ENCODE measurements around the gene RAD21L1.

The RAD21L1 gene

DNA sequence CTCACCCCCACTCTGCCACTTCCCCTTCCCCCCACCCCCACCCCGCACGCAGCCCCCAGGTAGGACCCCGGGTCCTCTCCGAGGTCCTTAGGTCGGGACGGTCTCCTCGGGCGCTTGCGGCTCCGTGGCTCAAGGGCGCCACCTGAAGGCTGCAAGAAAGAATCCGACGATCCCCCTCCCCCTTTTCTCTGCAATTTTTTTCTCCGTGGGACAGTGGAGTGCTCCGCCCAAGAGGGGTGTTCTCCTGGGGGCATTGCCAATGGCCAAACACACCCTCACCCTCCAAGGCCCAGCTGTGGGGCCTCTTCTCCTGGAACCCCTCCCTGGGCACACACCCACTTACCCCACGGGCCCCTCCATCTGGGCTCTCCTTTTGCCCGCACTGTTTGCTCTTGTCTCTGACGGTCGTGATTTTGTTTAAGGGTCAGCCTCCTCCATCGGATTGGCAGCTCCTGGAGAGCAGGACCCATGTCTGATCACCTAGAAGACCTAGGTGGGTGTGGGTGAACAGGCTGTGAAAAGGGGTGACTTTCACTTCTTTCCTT lies 40.0 kb upstream of the RAD21L1 start:
- Histone ChIP-seq H3K36me3 (ENCODE audit: control insufficient read depth, insufficient read depth, low read length) (no peaks in the 10 kb centered on the region), H3K9me3 (ENCODE audit: control insufficient read depth, low read length) (no peaks in the 10 kb centered on the region), H3K4me3 (ENCODE audit: insufficient read depth, low read depth, low read length) (peak overlapping the region; percentile 46), H3K27me3 (ENCODE audit: control insufficient read depth, insufficient read depth, low read length, poor library complexity, severe bottlenecking) (peaks cover 38% of the 10 kb centered on the region), H3K4me1 (ENCODE audit: control insufficient read depth, insufficient read depth, low read length) (no peaks in the 10 kb centered on the region), H3K27ac (ENCODE audit: insufficient read depth, low read depth, low read length, poor library complexity, severe bottlenecking) (no peak overlapping the region)
- WGBS, 2 experiments, result 17% methylated on average over 18 to 20 of the region's 20 CpGs

DNA sequence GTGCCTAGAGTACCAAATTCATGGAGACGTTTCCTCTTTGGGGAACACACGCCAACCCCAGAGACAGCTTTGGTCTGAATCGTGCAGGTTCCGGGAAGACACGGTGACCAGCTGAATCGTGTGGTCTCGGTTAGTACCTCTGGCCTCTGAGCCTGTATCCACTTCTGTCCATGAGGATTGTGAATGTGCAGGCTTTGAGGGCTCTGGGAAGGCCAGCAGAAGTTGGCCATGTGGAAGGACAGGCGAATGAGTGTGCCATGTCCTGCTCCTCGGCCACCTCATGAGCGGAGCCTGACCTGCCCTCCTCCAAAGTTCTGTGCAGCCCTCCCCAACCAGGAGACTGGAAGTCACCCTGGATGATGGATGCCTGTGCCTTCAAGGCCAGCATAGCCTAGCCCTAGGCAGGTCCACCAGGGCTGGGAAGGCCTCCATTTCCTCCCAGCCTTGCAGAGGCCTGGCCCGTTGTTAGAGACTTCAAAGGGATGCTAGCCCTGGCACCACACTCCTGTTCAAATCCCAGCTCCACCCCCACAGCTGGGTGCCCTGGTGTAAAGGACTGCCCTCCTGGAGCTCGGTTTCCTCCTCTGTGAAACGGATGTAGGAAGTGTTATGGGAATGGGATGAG lies 39.4 kb upstream of the RAD21L1 start:
- Histone ChIP-seq H3K36me3 (ENCODE audit: control insufficient read depth, insufficient read depth, low read length) (no peaks in the 10 kb centered on the region), H3K9me3 (ENCODE audit: control insufficient read depth, low read length) (no peaks in the 10 kb centered on the region), H3K4me1 (ENCODE audit: control insufficient read depth, insufficient read depth, low read length) (no peaks in the 10 kb centered on the region), H3K27ac (ENCODE audit: insufficient read depth, low read depth, low read length, poor library complexity, severe bottlenecking) (no peak overlapping the region), H3K4me3 (ENCODE audit: insufficient read depth, low read depth, low read length) (no peak overlapping the region), H3K27me3 (ENCODE audit: control insufficient read depth, insufficient read depth, low read length, poor library complexity, severe bottlenecking) (peaks cover 38% of the 10 kb centered on the region)
- 71 to 75% methylated on average over 13 of the region's 13 CpGs for WGBS, 2 experiments

DNA sequence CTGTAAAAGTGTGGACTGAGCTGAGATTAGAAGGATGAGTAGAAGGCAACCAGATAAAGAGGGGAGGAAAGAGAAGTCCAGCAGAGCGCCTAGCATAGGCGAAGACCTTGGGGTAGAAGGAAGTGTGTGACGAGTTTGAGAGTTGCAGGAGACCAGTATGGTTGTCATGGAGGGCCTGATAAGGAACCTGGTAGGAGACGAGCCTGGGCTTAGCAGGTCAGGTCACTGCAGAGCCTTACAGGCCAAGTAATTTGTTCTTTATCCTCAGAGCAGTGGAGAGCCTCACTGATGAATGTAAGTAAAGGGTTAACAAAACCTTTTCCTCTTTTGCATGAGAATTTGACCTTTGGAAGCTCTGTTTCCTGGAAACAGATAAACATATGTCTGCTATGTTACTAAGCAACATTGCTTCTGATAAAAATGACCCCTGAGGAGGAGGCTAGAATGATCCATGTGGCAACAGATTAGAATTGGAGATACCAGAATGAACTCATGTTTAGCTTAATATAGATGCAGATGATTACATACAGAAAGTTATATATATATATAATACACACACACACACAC lies 38.2 kb upstream of the RAD21L1 start:
- Histone ChIP-seq H3K27ac (ENCODE audit: insufficient read depth, low read depth, low read length, poor library complexity, severe bottlenecking) (no peak overlapping the region), H3K4me1 (ENCODE audit: control insufficient read depth, insufficient read depth, low read length) (no peaks in the 10 kb centered on the region), H3K4me3 (ENCODE audit: insufficient read depth, low read depth, low read length) (no peak overlapping the region), H3K9me3 (ENCODE audit: control insufficient read depth, low read length) (no peaks in the 10 kb centered on the region), H3K36me3 (ENCODE audit: control insufficient read depth, insufficient read depth, low read length) (no peaks in the 10 kb centered on the region), H3K27me3 (ENCODE audit: control insufficient read depth, insufficient read depth, low read length, poor library complexity, severe bottlenecking) (peaks cover 32% of the 10 kb centered on the region)
- WGBS, 2 experiments, result 72 to 73% methylated on average over 4 of the region's 4 CpGs

DNA sequence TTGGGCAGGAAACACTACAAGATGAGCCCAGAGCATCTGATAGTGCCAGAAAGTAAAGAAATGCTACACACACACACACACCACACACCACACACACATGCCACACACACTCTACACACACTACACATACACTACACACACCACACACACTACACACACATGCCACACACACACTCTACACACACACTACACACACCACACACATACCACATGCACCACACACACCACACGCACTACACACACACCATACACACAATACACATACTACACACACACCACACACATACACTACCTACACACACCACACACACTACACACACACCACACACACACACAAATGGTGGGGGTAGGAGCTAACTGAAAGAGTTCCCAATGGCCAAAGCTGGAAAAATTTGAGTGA lies 37.5 kb upstream of the RAD21L1 start:
- no peak overlapping the region for H3K27ac ChIP-seq (ENCODE audit: insufficient read depth, low read depth, low read length, poor library complexity, severe bottlenecking)
- no peak overlapping the region for H3K4me3 ChIP-seq (ENCODE audit: insufficient read depth, low read depth, low read length)
- H3K4me1 ChIP-seq (ENCODE audit: control insufficient read depth, insufficient read depth, low read length), result no peaks in the 10 kb centered on the region
- peaks cover 26% of the 10 kb centered on the region for H3K27me3 ChIP-seq (ENCODE audit: control insufficient read depth, insufficient read depth, low read length, poor library complexity, severe bottlenecking)
- 80 to 92% methylated on average over 1 of the region's 1 CpG for WGBS, 2 experiments
- no peaks in the 10 kb centered on the region for H3K36me3 ChIP-seq (ENCODE audit: control insufficient read depth, insufficient read depth, low read length)
- no peaks in the 10 kb centered on the region for H3K9me3 ChIP-seq (ENCODE audit: control insufficient read depth, low read length)

DNA sequence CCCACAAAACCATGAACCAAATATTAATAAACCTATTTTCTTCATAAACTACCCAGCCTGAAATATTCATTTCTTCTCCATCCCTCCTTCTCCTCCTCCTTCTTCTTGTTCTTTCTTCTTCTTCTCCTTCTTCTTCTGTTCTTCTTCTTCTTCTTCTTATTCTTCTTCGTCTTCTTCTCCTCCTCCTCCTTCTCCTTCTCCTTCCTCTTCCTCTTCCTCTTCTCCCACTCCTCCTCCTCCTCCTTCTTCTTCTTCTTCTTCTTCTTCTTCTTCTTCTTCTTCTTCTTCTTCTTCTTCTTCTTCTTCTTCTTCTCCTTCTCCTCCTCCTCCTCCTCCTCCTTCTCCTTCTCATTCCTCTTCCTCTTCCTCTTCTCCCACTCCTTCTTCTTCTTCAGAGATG lies 36.0 kb upstream of the RAD21L1 start:
- 84 to 87% methylated on average over 1 of the region's 1 CpG for WGBS, 2 experiments
- H3K27ac ChIP-seq (ENCODE audit: insufficient read depth, low read depth, low read length, poor library complexity, severe bottlenecking), result no peak overlapping the region
- H3K36me3 ChIP-seq (ENCODE audit: control insufficient read depth, insufficient read depth, low read length), result no peaks in the 10 kb centered on the region
- no peaks in the 10 kb centered on the region for H3K4me1 ChIP-seq (ENCODE audit: control insufficient read depth, insufficient read depth, low read length)
- H3K9me3 ChIP-seq (ENCODE audit: control insufficient read depth, low read length), result no peaks in the 10 kb centered on the region
- H3K4me3 ChIP-seq (ENCODE audit: insufficient read depth, low read depth, low read length), result no peak overlapping the region
- peaks cover 11% of the 10 kb centered on the region for H3K27me3 ChIP-seq (ENCODE audit: control insufficient read depth, insufficient read depth, low read length, poor library complexity, severe bottlenecking)

DNA sequence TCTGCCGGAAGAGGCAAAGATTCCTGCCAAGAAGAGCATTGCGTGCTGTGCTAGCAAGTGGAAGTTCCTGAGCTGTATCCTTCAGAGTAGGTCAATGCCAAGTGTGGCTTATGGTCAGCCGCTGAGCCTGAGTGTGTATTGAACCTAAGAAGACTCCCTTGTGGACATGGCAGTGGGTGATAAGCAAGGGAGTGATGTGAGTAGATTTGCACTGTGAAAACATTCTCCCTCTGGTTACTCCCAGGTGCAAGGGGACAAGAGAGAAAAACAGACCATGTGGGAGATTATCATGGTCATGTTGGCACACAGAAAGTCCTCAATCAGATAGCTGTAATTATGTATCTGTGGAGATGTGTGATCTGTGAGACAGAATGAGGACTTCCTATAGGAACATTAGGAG lies 35.0 kb upstream of the RAD21L1 start:
- Histone ChIP-seq H3K9me3 (ENCODE audit: control insufficient read depth, low read length) (no peaks in the 10 kb centered on the region), H3K4me3 (ENCODE audit: insufficient read depth, low read depth, low read length) (no peak overlapping the region), H3K4me1 (ENCODE audit: control insufficient read depth, insufficient read depth, low read length) (no peaks in the 10 kb centered on the region), H3K27ac (ENCODE audit: insufficient read depth, low read depth, low read length, poor library complexity, severe bottlenecking) (no peak overlapping the region), H3K36me3 (ENCODE audit: control insufficient read depth, insufficient read depth, low read length) (no peaks in the 10 kb centered on the region), H3K27me3 (ENCODE audit: control insufficient read depth, insufficient read depth, low read length, poor library complexity, severe bottlenecking) (peaks cover 4% of the 10 kb centered on the region)
- 94 to 95% methylated on average over 3 of the region's 3 CpGs for WGBS, 2 experiments

DNA sequence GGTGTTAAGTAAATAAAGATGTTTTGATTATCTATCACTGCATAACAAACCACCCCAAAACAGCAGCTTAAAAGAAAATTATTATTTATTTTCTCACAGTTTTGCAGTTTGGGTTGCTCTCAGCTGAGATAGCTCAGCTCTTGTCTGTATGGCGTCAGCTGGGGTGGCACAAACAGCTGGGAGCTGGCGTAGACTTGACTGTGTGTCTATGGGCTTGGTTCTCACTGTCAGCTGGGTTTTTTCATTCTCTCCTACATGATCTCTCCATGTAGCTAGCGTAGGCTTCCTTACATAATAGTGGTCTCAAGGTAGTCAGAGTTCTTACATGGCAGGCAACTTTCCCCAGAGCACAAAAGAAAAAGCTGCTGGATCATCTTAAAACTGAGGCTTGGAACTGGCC lies 34.5 kb upstream of the RAD21L1 start:
- H3K36me3 ChIP-seq (ENCODE audit: control insufficient read depth, insufficient read depth, low read length), result no peaks in the 10 kb centered on the region
- H3K9me3 ChIP-seq (ENCODE audit: control insufficient read depth, low read length), result no peaks in the 10 kb centered on the region
- no peaks in the 10 kb centered on the region for H3K27me3 ChIP-seq (ENCODE audit: control insufficient read depth, insufficient read depth, low read length, poor library complexity, severe bottlenecking)
- no peak overlapping the region for H3K27ac ChIP-seq (ENCODE audit: insufficient read depth, low read depth, low read length, poor library complexity, severe bottlenecking)
- WGBS, 2 experiments, result 93% methylated on average over 3 of the region's 3 CpGs
- no peak overlapping the region for H3K4me3 ChIP-seq (ENCODE audit: insufficient read depth, low read depth, low read length)
- no peaks in the 10 kb centered on the region for H3K4me1 ChIP-seq (ENCODE audit: control insufficient read depth, insufficient read depth, low read length)

DNA sequence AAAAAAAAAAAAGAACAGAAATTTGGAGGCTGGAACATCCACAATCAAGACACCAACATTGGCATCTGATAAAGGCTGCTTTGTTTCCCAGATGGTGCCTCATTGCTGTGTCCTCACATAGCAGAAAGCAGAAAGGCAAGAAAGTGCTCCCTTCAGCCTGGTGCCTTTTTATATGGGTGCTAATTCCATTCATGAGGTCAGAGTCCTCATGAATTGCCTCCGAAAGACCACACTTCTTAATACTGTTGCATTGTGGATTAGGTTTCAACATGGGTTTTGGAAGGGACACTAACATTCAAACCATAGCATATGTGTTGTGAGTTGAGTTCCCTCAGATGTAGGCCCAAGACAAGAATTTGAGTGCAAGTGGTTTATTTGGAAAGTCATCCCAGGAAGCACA lies 30.6 kb upstream of the RAD21L1 start:
- 91 to 100% methylated on average over 1 of the region's 1 CpG for WGBS, 2 experiments
- no peak overlapping the region for H3K27ac ChIP-seq (ENCODE audit: insufficient read depth, low read depth, low read length, poor library complexity, severe bottlenecking)
- H3K36me3 ChIP-seq (ENCODE audit: control insufficient read depth, insufficient read depth, low read length), result no peaks in the 10 kb centered on the region
- H3K4me1 ChIP-seq (ENCODE audit: control insufficient read depth, insufficient read depth, low read length), result no peaks in the 10 kb centered on the region
- no peaks in the 10 kb centered on the region for H3K27me3 ChIP-seq (ENCODE audit: control insufficient read depth, insufficient read depth, low read length, poor library complexity, severe bottlenecking)
- no peaks in the 10 kb centered on the region for H3K9me3 ChIP-seq (ENCODE audit: control insufficient read depth, low read length)
- no peak overlapping the region for H3K4me3 ChIP-seq (ENCODE audit: insufficient read depth, low read depth, low read length)

DNA sequence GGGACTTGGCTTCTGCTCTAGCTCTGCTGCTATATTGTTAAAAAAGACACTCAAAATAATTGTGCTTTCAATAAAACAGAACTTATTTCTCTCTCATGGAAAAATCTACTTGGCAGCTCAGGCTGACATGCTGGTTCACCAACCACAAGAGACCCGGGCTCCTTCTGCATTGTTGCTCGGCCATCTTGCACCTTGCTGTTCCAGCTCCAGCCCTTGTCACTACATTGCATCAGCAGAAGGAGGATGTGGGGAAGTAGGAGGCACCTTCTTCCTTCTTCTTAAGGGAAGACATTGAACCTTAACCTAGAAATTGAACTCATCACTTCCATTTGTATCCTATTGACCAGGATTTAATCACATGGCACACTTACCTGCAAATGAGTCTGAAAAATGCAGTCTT lies 29.2 kb upstream of the RAD21L1 start:
- H3K9me3 ChIP-seq (ENCODE audit: control insufficient read depth, low read length), result no peaks in the 10 kb centered on the region
- H3K27me3 ChIP-seq (ENCODE audit: control insufficient read depth, insufficient read depth, low read length, poor library complexity, severe bottlenecking), result no peaks in the 10 kb centered on the region
- H3K36me3 ChIP-seq (ENCODE audit: control insufficient read depth, insufficient read depth, low read length), result no peaks in the 10 kb centered on the region
- H3K4me1 ChIP-seq (ENCODE audit: control insufficient read depth, insufficient read depth, low read length), result no peaks in the 10 kb centered on the region
- no peak overlapping the region for H3K27ac ChIP-seq (ENCODE audit: insufficient read depth, low read depth, low read length, poor library complexity, severe bottlenecking)
- 82 to 94% methylated on average over 2 of the region's 2 CpGs for WGBS, 2 experiments
- no peak overlapping the region for H3K4me3 ChIP-seq (ENCODE audit: insufficient read depth, low read depth, low read length)

DNA sequence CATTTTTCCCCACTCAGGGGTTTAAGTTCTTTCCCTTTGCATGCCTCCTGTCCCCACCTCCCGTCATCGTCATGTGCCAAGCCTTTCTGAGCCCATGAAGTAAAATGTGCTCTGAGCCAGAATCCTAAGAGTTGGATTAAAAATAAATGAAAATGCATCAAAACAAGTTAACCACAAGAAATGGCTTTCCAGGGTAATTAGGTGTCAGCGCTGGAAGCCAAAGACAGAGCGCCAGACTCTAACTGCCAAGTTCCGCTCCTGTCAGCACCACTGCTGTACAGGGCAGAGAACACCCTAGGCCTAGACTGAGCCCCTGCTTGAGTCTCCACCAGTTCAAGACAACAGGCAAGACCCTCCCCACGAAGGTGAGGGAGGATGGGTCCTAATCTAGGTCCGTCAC lies 28.0 kb upstream of the RAD21L1 start:
- Histone ChIP-seq H3K27ac (ENCODE audit: insufficient read depth, low read depth, low read length, poor library complexity, severe bottlenecking) (no peak overlapping the region), H3K27me3 (ENCODE audit: control insufficient read depth, insufficient read depth, low read length, poor library complexity, severe bottlenecking) (no peaks in the 10 kb centered on the region), H3K36me3 (ENCODE audit: control insufficient read depth, insufficient read depth, low read length) (no peaks in the 10 kb centered on the region), H3K4me1 (ENCODE audit: control insufficient read depth, insufficient read depth, low read length) (no peaks in the 10 kb centered on the region), H3K9me3 (ENCODE audit: control insufficient read depth, low read length) (no peaks in the 10 kb centered on the region), H3K4me3 (ENCODE audit: insufficient read depth, low read depth, low read length) (no peak overlapping the region)
- 88 to 89% methylated on average over 7 of the region's 7 CpGs for WGBS, 2 experiments
